ENCODE data around the gene FOXJ1. TPM values are rescaled to one million over a fixed set of nuclear protein-coding genes. Genes with fewer than 3 reads are reported as not detected.

Gene FOXJ1
- total RNA-seq, 2 experiments from 2014 or later: 8.7 to 9.1 TPM

DNA sequence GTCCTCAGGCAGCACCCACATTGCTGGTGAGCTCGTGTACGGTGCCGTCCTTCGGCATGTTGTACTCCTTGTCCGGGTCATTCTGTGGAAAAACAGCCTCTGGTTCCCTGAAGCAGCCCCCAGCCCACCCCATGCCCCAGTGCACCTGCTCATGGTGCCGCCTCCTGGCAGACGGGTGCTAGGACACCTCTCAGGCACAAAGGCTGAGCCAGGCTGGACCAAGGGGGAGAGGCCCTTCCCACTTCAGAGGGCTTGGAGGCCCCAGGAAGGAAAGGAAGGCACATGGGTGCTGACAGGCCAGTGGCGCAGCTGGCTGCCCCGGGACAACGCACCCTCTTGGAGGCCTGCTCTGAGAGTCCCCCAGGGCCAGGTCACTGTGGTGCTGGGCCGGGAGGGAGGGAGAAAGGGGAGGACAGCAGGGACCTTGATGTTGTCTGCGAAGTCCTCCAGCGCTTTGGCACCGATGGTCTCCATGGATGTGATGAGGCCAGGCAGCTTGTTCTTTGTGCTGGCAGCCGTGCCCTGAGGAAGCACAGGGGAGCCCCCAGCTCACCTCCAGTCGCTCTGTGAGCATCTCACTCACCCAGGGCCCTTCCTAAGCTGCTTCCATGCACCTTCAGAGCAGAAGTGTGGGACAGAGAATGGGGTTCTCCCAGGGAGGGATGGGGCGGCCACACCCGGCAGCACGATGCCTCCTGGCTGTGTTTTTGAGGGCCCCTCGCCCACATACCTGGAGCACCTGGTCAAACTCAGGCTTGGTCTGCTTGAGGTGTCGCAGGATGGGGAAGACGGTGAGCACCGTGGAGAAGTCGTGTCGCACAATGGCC, 52.8 kb downstream of the FOXJ1 start:
- no peak overlapping the region for H3K4me3 Mint-ChIP-seq
- H3K27ac Mint-ChIP-seq: no peak overlapping the region
- DNase-seq: no peak
- ATAC-seq: no peak
- POLR2A ChIA-PET: no interaction called here
- peaks cover 25% of the 10 kb centered on the region for H3K36me3 Mint-ChIP-seq (ENCODE audit: low read depth)
- H3K9me3 Mint-ChIP-seq (ENCODE audit: insufficient read depth): no peaks in the 10 kb centered on the region
- peaks cover 2% of the 10 kb centered on the region for H3K4me1 Mint-ChIP-seq (ENCODE audit: low read depth)
- CTCF ChIA-PET: no interaction called here
- H3K27me3 Mint-ChIP-seq (ENCODE audit: low read depth): no peaks in the 10 kb centered on the region

DNA sequence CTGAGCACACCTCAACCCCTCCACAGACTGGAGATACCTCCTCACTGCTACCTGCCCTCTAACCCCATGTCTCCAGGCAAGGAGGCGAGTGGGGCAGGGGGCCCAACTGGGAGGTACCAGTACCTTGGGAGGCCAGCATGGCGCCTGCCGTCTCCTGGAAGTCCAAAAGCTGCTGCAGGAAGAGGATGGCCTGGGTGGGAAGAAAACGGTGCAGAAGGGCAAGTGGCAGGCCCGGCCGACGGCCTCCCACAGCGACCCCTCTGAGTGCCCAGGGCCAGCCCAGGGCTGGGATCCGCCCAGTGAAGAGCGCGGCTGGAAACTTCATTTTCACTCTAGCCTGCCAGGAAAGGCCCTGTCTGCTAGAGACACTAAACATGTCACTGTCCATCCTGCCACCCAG, 53.5 kb downstream of the FOXJ1 start:
- ChIA-PET POLR2A (no interaction called here), CTCF (interaction anchor here (0.6 kb wide), 1 partner anchor 229 kb away, joined by 3 read pairs; no protein-coding TSS in a partner anchor)
- ATAC-seq: no peak

DNA sequence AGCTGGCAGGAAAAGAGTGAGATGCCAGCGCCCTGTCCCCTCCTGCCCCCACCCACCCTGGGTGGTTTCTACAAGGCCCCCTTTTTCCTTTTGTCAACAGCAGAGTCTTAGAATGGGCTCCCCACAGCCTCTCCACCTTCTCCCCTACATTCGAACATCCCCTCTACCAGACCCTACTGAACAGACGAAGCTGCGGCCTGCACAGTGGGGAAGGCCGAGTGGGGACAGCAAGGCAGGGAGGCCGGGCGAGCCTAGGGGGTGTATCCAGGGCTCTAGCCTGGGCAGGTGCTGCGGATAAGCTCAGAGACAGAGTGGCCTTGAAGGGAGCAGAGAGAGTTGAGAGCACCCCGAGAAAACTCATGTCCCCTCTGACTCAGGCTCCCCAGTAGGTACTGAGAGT, 54.7 kb downstream of the FOXJ1 start:
- ATAC-seq (no peak), DNase-seq (no peak)
- no peak overlapping the region for H3K27ac Mint-ChIP-seq
- ChIA-PET POLR2A (no interaction called here), CTCF (interaction anchor here (1.3 to 1.8 kb wide), 2 partner anchors 81 to 213 kb away, joined by 3 to 4 read pairs; no protein-coding TSS in a partner anchor)
- H3K4me1 Mint-ChIP-seq (ENCODE audit: low read depth): no peaks in the 10 kb centered on the region
- no peak overlapping the region for H3K4me3 Mint-ChIP-seq
- H3K27me3 Mint-ChIP-seq (ENCODE audit: low read depth): no peaks in the 10 kb centered on the region
- H3K36me3 Mint-ChIP-seq (ENCODE audit: low read depth): peaks cover 26% of the 10 kb centered on the region
- no peaks in the 10 kb centered on the region for H3K9me3 Mint-ChIP-seq (ENCODE audit: insufficient read depth)

More for the DNA sequence above, 53.5 kb downstream of the FOXJ1 start:
- H3K4me1 Mint-ChIP-seq (ENCODE audit: low read depth): peaks cover 2% of the 10 kb centered on the region
- H3K27ac Mint-ChIP-seq: no peak overlapping the region
- H3K36me3 Mint-ChIP-seq (ENCODE audit: low read depth): peaks cover 27% of the 10 kb centered on the region
- no peaks in the 10 kb centered on the region for H3K9me3 Mint-ChIP-seq (ENCODE audit: insufficient read depth)
- DNase-seq: no peak
- H3K27me3 Mint-ChIP-seq (ENCODE audit: low read depth): no peaks in the 10 kb centered on the region
- H3K4me3 Mint-ChIP-seq: no peak overlapping the region

Small RNAs within 50 kb of the gene (microRNA-seq; reads per million reads assigned to microRNA genes)
- not detected for gene MIR6868

Other genes with a start within 250 kb of the FOXJ1 start
- gene TRIM65, start 244.3 kb downstream of the FOXJ1 start, total RNA-seq: 10 to 100 TPM; 35.8 to 37.3 TPM
- gene MRPL38, start 236.4 kb downstream of the FOXJ1 start, total RNA-seq: 100 to 1,000 TPM in 1 of 2 experiments, 10 to 100 TPM in 1; 89.0 to 113 TPM
- 10 to 100 TPM; 23.4 to 24.5 TPM for gene FBF1, start 200.2 kb downstream of the FOXJ1 start, total RNA-seq
- gene ACOX1, start 162.1 kb downstream of the FOXJ1 start, total RNA-seq: 10 to 100 TPM; 30.3 to 32.2 TPM
- gene TEN1, start 162.0 kb downstream of the FOXJ1 start, total RNA-seq: 10 to 100 TPM; 16.8 to 21.0 TPM
- 1 to 10 TPM; 6.4 to 7.3 TPM for gene CDK3, start 140.4 kb downstream of the FOXJ1 start, total RNA-seq
- under 1 TPM; 0.34 to 0.47 TPM for gene EVPL, start 113.9 kb downstream of the FOXJ1 start, total RNA-seq
- gene SRP68, start 68.7 kb downstream of the FOXJ1 start, total RNA-seq: 10 to 100 TPM; 85.1 to 86.0 TPM
- gene GALR2, start 66.5 kb downstream of the FOXJ1 start, total RNA-seq: under 1 TPM in 1 of 2 experiments, not detected in 1; 0.18 TPM
- under 1 TPM; 0.18 to 0.34 TPM for gene ZACN, start 62.1 kb downstream of the FOXJ1 start, total RNA-seq
- gene EXOC7, start 37.5 kb downstream of the FOXJ1 start, total RNA-seq: 100 to 1,000 TPM; 126 to 129 TPM
- gene RNF157, start 99.2 kb upstream of the FOXJ1 start, total RNA-seq: 100 to 1,000 TPM; 150 to 165 TPM
- gene UBALD2, start 124.1 kb upstream of the FOXJ1 start, total RNA-seq: 100 to 1,000 TPM; 318 to 359 TPM
- 1 to 10 TPM; 3.7 to 4.8 TPM for gene QRICH2, start 167.0 kb upstream of the FOXJ1 start, total RNA-seq
- gene PRPSAP1, start 212.7 kb upstream of the FOXJ1 start, total RNA-seq: 10 to 100 TPM; 64.2 to 74.1 TPM
- 1 to 10 TPM; 3.8 to 4.7 TPM for gene SPHK1, start 243.4 kb upstream of the FOXJ1 start, total RNA-seq